Choroid plexus epithelial cell (primary cell): ENCODE results near the gene LYST.

ENCODE experiments used
- DNase-seq: peaks from one replicate; pipeline ENCODE4 v3.0.0-alpha.2; 2010; ENCODE audit warnings: low read depth
- H3K4me3 ChIP-seq: 2 replicates; pipeline ENCODE4 v1.5.1; 2011; ENCODE audit warnings: low read depth, mild to moderate bottlenecking, control low read depth, low read length, moderate library complexity
- CTCF ChIP-seq: conservative IDR thresholded peaks from 2 replicates; pipeline ENCODE4 v1.5.1; 2011; ENCODE audit warnings: low read depth, mild to moderate bottlenecking, control low read depth, inconsistent platforms, low read length, moderate library complexity

The LYST gene

GRCh38 chr1:235703506-235703905 lies 163.2 kb downstream of the LYST start:
- peak; percentile 56 for DNase-seq
- no peak overlapping the region for H3K4me3 ChIP-seq
- TF ChIP-seq CTCF: no peak

- no peak for TF ChIP-seq CTCF
- no peak for DNase-seq
- no peak overlapping the region for H3K4me3 ChIP-seq
Observed at GRCh38 chr1:235702412-235702811, 164.3 kb downstream of the LYST start.

- H3K4me3 ChIP-seq: no peak overlapping the region
- DNase-seq: no peak
- no peak for TF ChIP-seq CTCF
Observed at GRCh38 chr1:235697508-235697907, 169.2 kb downstream of the LYST start.

GRCh38 chr1:235689356-235689755 lies 177.3 kb downstream of the LYST start:
- TF ChIP-seq CTCF: no peak
- no peak for DNase-seq
- no peak overlapping the region for H3K4me3 ChIP-seq

GRCh38 chr1:235688096-235688495 lies 178.6 kb downstream of the LYST start:
- DNase-seq: no peak
- H3K4me3 ChIP-seq: no peak overlapping the region
- TF ChIP-seq CTCF: no peak

- TF ChIP-seq CTCF: no peak
- peak; percentile 78 for DNase-seq
- no peak overlapping the region for H3K4me3 ChIP-seq
Observed at GRCh38 chr1:235683653-235684052, 183.1 kb downstream of the LYST start.

GRCh38 chr1:235682216-235682615 lies 184.5 kb downstream of the LYST start:
- no peak overlapping the region for H3K4me3 ChIP-seq
- TF ChIP-seq CTCF: no peak
- DNase-seq: no peak
